ENCODE measurements around the gene KIF9. TPM values are rescaled to one million over a fixed set of nuclear protein-coding genes. Genes with fewer than 3 reads are reported as not detected.

The KIF9 gene, protein sequence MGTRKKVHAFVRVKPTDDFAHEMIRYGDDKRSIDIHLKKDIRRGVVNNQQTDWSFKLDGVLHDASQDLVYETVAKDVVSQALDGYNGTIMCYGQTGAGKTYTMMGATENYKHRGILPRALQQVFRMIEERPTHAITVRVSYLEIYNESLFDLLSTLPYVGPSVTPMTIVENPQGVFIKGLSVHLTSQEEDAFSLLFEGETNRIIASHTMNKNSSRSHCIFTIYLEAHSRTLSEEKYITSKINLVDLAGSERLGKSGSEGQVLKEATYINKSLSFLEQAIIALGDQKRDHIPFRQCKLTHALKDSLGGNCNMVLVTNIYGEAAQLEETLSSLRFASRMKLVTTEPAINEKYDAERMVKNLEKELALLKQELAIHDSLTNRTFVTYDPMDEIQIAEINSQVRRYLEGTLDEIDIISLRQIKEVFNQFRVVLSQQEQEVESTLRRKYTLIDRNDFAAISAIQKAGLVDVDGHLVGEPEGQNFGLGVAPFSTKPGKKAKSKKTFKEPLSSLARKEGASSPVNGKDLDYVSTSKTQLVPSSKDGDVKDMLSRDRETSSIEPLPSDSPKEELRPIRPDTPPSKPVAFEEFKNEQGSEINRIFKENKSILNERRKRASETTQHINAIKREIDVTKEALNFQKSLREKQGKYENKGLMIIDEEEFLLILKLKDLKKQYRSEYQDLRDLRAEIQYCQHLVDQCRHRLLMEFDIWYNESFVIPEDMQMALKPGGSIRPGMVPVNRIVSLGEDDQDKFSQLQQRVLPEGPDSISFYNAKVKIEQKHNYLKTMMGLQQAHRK
- 3.7 and 5.5 TPM in 2 replicates for total RNA-seq

GRCh38 chr3:47282424-47283192, at the start of gene KIF9, which contains the start of gene KLHL18:
Gene KIF9 (minus strand): TSS chr3:47282799. CDS start chr3:47277374, 5,425 bp downstream.
Gene KLHL18 (plus strand): TSS chr3:47282944. CDS start chr3:47282966, 22 bp downstream.

Small RNA genes within 50 kb of the gene (small RNA-seq; reads per million reads assigned to genes)
- gene SNORD13P3: 0.46 reads per million, percentile 26 among the genes with 10 or more reads in this experiment

Other genes with a start within 250 kb of the KIF9 start
- gene SETD2, start 118.7 kb downstream of the KIF9 start, total RNA-seq: 25.7 and 31.5 TPM in 2 replicates
- gene KLHL18, start 145 bp upstream of the KIF9 start, total RNA-seq: 18.0 and 21.9 TPM in 2 replicates
- gene PTPN23, start 98.2 kb upstream of the KIF9 start, total RNA-seq: 23.1 and 42.6 TPM in 2 replicates
- 71.3 and 79.0 TPM in 2 replicates for gene SCAP, start 193.1 kb upstream of the KIF9 start, total RNA-seq
- gene ELP6, start 230.9 kb upstream of the KIF9 start, total RNA-seq: 25.0 and 29.9 TPM in 2 replicates

All from subcutaneous preadipocyte (primary cell).